ENCODE measurements around the gene SH3D19.

Gene SH3D19

GRCh38 chr4:151321586-151321985 is 3.8 kb downstream of the SH3D19 start:
- DNase-seq (ENCODE audit: low read depth in 3 of 3): no peak

- DNase-seq (ENCODE audit: low read depth in 3 of 3): no peak
Measured at GRCh38 chr4:151319490-151319889, 5.9 kb downstream of the SH3D19 start.

GRCh38 chr4:151318307-151319006 is 6.9 kb downstream of the SH3D19 start:
- DNase-seq (ENCODE audit: low read depth in 3 of 3): no peak

GRCh38 chr4:151316645-151317044 is 8.8 kb downstream of the SH3D19 start:
- DNase-seq (ENCODE audit: low read depth in 3 of 3): no peak

GRCh38 chr4:151315212-151315886 is 10.1 kb downstream of the SH3D19 start:
- DNase-seq (ENCODE audit: low read depth in 3 of 3): no peak

GRCh38 chr4:151314479-151314878 is 10.9 kb downstream of the SH3D19 start:
- no peak for DNase-seq (ENCODE audit: low read depth in 3 of 3)

GRCh38 chr4:151314010-151314355 is 11.4 kb downstream of the SH3D19 start:
- DNase-seq (ENCODE audit: low read depth in 3 of 3): no peak

GRCh38 chr4:151313306-151314009 is 11.9 kb downstream of the SH3D19 start:
- no peak for DNase-seq (ENCODE audit: low read depth in 3 of 3)

GRCh38 chr4:151310124-151310728 is 15.2 kb downstream of the SH3D19 start:
- DNase-seq (ENCODE audit: low read depth in 3 of 3): no peak

- no peak for DNase-seq (ENCODE audit: low read depth in 3 of 3)
Measured at GRCh38 chr4:151304755-151305154, 20.6 kb downstream of the SH3D19 start.

GRCh38 chr4:151304226-151304625 is 21.2 kb downstream of the SH3D19 start:
- no peak for DNase-seq (ENCODE audit: low read depth in 3 of 3)

- DNase-seq (ENCODE audit: low read depth in 3 of 3): no peak
Measured at GRCh38 chr4:151302432-151302831, 23.0 kb downstream of the SH3D19 start.

GRCh38 chr4:151297170-151297569 is 28.2 kb downstream of the SH3D19 start:
- DNase-seq (ENCODE audit: low read depth in 3 of 3): no peak

GRCh38 chr4:151296227-151296626 is 29.2 kb downstream of the SH3D19 start:
- no peak for DNase-seq (ENCODE audit: low read depth in 3 of 3)

- no peak for DNase-seq (ENCODE audit: low read depth in 3 of 3)
Measured at GRCh38 chr4:151294833-151295496, 30.4 kb downstream of the SH3D19 start.

GRCh38 chr4:151292038-151292437 is 33.4 kb downstream of the SH3D19 start:
- DNase-seq (ENCODE audit: low read depth in 3 of 3): no peak

- DNase-seq (ENCODE audit: low read depth in 3 of 3): no peak
Measured at GRCh38 chr4:151291485-151291884, 33.9 kb downstream of the SH3D19 start.

GRCh38 chr4:151287409-151287808 is 38.0 kb downstream of the SH3D19 start:
- DNase-seq (ENCODE audit: low read depth in 3 of 3): no peak

GRCh38 chr4:151284534-151285245 is 40.7 kb downstream of the SH3D19 start:
- no peak for DNase-seq (ENCODE audit: low read depth in 3 of 3)

GRCh38 chr4:151276787-151277562 is 48.4 kb downstream of the SH3D19 start, which contains the start of gene PRSS48:
Gene PRSS48 (plus strand): TSS chr4:151277161. CDS start chr4:151277173, 12 bp downstream.
- peak; percentile 31 to 41 (median 38) for DNase-seq (ENCODE audit: low read depth in 3 of 3)

Measured in stimulated activated CD4-positive, alpha-beta T cell treated with anti-CD3 and anti-CD28 coated beads, TNF-alpha, amount 100 ng/mL, for 48 hours (primary cell).